ENCODE measurements around the gene RUNDC1.
"Not testable (repeated sequence)": the region's sequence is repeated elsewhere in the genome, so short reads cannot be mapped to it uniquely, and the experiment has no call there.

The RUNDC1 gene

GRCh38 chr17:42991471-42991870, 11.1 kb downstream of the RUNDC1 start:
- no peak for DNase-seq (ENCODE audit: low read depth)

GRCh38 chr17:42992872-42993271, 12.5 kb downstream of the RUNDC1 start:
- DNase-seq (ENCODE audit: low read depth): no peak

- DNase-seq (ENCODE audit: low read depth): not testable (repeated sequence)
Observed at GRCh38 chr17:42993913-42994312, 13.5 kb downstream of the RUNDC1 start.

DNA sequence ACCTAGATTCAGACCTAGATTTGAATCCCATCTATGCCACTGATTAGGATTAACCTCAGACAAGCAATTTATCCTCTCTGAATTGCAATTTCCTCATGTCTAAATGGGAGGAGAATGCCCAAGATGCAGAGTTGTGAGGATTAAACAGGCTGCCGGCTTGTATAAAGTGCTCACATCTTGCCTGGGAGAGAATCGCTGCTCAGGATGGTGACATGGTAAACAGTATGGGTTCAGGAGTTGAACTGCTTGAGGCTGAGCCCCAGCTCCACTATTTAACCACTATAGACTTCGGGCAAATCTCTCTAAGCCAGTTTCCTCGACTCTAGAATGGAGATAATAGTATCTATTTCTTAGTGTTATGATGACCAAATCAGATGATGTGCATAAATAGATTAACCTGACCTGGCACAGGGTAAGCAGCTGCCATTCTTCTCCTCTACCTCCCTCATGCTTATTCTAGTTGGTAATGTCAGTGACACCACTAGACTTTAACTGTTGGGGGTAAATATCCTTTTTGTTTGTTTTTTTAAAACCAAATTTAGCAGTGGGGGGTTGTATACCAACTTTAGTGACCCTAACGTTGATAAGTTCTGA, 17.1 kb downstream of the RUNDC1 start:
- no peak for DNase-seq (ENCODE audit: low read depth)

- peak; percentile 100 for DNase-seq (ENCODE audit: low read depth)
Observed at GRCh38 chr17:42997984-42998938, 17.9 kb downstream of the RUNDC1 start, which contains the start of gene RPL27. RPL27 (plus strand) TSS chr17:42998419; CDS start chr17:42998751, 332 bp downstream.

GRCh38 chr17:42999003-42999525, 18.7 kb downstream of the RUNDC1 start:
- DNase-seq (ENCODE audit: low read depth): no peak

DNA sequence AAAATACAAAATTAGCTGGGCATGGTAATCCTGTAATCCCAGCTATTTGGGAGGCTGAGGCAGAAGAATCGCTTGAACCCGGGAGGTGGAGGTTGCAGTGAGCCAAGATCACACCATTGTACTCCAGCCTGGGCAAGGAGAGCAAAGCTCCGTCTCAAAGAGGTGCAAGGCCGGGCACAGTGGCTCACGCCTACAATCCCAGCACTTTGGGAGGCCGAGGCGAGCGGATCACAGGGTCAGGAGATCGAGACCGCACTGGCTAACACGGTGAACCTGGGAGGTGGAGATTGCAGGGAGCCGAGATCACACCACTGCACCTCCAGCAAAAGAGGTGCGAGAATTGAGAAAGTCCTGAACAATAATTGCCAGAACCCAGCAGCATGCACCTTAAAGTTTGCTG, 20.5 kb downstream of the RUNDC1 start:
- DNase-seq (ENCODE audit: low read depth): not testable (repeated sequence)

- no peak for DNase-seq (ENCODE audit: low read depth)
Observed at GRCh38 chr17:43003542-43004172, 23.3 kb downstream of the RUNDC1 start.

DNA sequence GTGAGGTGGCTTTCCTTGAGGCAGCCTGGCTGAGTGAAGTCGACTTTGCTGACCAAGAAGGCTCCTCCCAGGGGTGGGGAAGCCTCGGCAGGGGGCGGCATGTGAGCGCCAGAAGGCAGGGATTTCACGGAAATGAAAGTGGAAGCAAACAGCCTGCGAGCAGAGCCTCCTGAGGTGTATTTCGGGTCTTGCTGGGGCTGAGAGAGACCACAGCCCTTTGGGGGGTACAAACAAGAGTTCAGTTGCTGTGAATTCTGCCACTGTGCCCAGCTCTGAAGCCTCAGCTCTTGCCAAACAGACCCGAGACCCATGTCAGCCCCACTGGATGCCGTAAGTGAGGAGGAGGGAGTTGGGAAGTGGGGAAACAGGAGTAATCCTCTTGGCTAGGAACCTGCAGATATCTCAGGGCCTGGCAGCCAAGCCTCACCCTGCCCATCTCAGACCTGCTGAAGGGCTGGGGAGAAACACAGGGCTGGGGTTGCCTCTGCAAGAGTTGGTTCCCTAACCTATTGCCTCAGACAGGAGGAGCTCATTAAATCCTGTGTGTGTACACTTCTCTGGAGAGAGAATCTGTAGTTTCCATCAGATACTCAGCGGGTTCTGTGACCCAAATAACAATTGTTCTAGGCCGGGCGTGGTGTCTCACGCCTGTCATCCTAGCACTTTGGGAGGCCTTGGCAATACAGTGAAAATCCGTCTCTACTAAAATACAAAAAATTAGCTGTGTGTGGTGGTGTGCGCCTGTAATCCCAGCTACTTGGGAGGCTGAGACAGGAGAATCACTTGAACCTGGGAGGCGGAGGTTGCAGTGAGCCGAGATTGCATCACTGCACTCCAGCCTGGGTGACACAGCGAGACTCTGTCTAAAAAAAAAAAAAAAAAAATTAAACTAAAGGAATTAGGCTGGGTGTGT, 26.5 kb downstream of the RUNDC1 start, which contains the start of gene IFI35:
TSS of gene IFI35 (plus strand) at position 146 of the 913 bp plus-strand sequence. CDS start at position 310, 164 bp downstream.
- peak; percentile 94 for DNase-seq (ENCODE audit: low read depth)

DNA sequence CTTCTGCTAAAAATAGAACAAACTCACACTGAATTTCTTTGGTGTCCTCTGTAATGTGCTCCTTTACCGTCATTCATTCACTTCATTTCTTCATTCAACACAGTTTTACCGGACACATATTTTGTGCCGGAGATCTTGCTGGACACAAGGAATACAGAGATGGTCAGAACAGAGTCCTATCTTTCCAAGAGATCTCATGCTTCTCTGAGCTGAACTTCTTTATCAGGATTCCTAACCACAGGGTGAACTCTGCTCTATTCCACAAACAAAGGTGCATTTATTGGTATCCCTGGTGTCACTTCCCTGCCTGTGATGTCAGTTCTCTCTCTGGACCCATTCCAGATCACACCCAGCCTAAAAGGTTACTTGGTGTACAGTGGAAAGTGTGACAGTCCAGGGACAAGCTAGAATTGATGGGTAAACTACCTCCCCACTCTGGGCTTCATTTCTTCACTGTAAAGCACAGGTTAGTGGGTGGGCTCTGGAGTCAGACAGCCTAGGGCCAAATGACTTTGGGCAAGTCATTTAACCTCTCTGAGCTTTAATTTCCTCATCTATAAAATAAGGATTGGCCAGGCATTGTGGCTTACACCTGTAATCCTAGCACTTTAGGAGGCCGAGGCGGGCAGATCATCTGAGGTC, 30.4 kb downstream of the RUNDC1 start:
- no peak for DNase-seq (ENCODE audit: low read depth)

DNA sequence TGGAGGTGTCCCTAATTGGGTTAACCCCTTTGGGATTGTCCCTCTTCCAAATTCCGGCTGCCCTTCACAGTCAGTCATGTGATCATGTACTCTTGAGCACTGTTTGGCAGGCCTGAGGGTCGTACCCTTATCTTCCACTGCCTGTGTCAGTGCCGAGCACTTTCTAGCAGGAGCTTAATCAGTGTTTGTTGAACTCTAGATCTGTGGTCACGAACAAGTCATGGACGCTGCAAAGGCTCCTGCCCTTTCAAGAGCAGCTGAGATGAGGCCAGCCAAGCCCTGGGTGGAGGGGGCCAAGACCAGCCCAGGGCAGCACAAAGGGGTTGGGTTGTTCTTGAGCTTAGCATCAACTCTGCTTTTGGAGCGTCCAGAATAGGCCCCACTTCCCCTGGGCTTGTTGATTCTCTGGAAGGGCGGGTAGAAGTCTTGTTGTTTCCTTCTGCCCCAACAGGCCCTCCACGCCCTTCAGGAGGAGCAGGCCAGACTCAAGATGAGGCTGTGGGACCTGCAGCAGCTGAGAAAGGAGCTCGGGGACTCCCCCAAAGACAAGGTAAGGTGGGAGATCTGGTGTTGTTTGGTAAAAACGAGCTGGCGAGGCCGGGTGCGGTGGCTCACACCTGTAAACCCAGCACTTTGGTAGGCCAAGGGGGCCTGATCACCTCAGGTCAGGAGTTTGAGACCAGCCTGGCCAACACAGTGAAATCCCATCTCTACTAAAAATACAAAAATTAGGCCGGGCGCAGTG, 31.5 kb downstream of the RUNDC1 start:
- no peak for DNase-seq (ENCODE audit: low read depth)

- no peak for DNase-seq (ENCODE audit: low read depth)
Observed at GRCh38 chr17:43013296-43013695, 32.9 kb downstream of the RUNDC1 start.

DNA sequence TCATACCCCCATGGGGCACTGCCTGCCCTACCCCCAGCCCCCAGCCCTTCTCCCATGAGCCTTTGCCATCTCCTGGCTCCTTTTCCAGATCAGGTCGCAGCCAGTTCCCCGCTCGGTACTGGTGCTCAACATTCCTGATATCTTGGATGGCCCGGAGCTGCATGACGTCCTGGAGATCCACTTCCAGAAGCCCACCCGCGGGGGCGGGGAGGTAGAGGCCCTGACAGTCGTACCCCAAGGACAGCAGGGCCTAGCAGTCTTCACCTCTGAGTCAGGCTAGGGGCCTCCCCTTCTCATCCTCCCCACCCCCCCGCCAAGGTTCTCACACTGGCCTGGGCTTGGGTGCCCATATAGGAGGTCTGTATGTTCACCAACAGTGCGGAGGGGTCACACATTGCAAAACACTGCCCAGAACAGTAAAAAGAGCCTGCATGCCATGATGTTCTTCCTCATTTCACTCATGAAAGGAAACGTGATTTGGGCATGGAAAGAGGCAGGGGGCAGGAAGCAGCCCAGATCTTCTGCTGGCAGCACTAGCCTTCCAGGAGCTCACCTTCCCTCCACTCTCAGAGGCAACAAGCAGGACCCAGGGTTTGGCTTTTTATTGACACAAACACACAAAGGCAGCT, 33.8 kb downstream of the RUNDC1 start:
- no peak for DNase-seq (ENCODE audit: low read depth)

DNA sequence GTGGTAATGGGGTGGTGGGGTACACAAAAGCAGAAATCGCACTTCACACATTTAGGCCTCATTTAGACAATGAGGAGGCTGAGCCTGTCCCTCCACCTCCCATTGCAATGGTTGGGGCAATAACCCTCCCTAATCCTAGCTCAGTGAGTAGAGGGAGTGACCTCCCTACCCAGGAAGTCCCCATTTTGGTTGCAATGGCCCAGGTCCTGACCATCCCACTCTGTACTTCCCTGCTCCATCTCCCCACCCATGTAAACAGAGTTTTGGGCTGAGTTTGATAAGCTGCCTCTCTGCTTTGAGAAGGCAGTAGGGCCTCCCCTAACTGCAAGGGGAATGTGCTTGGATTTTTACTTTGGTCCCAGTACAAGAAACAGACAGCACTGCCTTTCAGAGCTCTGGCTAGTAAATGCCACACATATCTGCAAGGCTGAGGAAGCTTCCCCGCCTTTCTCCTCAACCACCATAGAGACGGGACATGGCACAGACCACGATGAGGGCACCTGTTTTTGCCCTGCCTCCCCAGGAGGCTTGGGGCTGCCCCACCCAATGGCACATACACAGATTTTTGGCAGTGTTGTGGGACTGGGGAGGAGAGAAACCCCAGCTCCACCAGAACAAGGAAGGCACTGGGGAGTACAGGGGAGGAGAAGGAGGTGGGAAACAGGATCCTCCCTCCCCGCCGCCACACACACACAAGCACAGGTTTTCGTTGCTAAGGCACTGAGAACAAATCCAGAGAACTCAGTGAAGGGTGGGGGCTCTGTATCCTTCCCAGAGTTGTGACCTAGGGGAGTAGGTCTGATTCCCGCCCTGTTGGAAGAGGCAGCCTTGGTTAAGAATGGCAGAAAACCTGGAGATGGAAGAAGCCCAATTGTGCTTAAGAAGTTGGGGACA, 34.5 kb downstream of the RUNDC1 start:
- DNase-seq (ENCODE audit: low read depth): no peak

DNA sequence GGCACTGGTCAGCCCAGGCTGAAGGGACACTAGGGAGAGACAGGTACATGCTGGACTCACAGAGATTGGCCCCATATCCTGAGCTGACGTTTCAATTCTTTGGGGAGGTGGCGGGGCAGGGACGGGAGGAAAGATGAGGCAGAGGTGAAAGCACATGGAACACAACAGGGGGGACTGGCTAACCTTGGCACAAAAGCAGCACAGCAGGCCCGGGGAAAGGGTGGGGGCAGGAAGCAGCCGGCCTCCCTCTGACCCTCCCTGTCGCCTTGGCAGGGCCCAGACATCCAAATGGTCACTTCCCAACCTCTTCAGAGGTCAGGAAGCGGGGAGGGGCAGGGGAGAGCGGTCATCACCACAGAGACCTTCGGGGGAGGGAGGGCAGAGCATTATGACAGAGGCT, 35.2 kb downstream of the RUNDC1 start:
- no peak for DNase-seq (ENCODE audit: low read depth)

DNA sequence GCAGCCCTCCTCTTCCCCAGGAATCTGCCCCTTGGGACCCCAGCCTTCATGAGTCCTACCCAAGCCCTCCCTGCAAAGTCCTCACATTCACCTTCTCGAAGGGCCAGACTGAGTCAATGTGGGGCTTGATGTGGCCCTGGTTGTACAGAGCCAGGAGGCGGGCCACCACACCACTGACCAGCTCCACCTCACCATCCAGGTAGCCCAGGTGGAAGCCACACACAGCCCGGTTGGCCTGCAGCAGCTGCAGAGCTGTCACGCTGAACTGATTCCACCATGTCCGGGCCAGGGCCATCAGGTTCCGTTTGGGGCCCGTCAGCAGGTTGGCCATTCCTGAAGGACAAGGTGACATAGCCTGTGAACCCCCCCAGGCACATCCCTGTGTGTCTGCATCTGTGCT, 35.9 kb downstream of the RUNDC1 start:
- no peak for DNase-seq (ENCODE audit: low read depth)

- DNase-seq (ENCODE audit: low read depth): no peak
Observed at GRCh38 chr17:43018008-43018853, 37.9 kb downstream of the RUNDC1 start.

DNA sequence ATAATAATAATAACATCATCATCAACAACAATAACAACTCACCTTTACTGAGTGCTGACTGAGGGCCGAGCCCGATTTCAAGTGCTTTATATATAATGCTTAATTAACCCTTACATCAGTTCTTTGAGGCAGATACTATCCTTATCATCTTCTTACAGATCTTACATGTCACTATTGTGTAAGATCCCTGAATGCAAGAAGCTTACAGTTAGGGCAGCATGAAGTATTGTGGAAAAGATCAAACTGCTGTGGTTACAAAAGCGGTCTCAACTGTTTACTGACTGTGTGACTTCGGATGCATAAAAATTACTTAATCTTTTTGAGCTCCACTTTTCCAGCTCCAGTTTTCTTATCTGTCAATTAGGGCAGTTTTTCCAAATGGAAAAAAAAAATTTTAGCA, 38.6 kb downstream of the RUNDC1 start:
- peak; percentile 87 for DNase-seq (ENCODE audit: low read depth)

All from iris pigment epithelial cell (primary cell).